Peyer's patch (tissue), 4 donors: ENCODE data around the gene KCNE3. TPM values are rescaled to one million over a fixed set of nuclear protein-coding genes. Genes with fewer than 3 reads are reported as not detected.

Source experiments
- DNase-seq, 3 donors: peaks; one replicate each; pipeline ENCODE4 v3.0.0-alpha.2; 2017 to 2019
- H3K27ac ChIP-seq, 4 donors: fragments of 200-600 bp; sonication (generic); one replicate each; pipeline ENCODE4 v1.5.1; 2016 to 2019
- H3K27me3 ChIP-seq, 2 donors: fragments of 200-600 bp; sonication (generic); one replicate each; pipeline ENCODE4 v1.5.1; 2019
- H3K36me3 ChIP-seq, 3 donors: fragments of 200-600 bp; sonication (generic); one replicate each; pipeline ENCODE4 v1.5.1; 2016 to 2019
- H3K4me1 ChIP-seq, 4 donors: fragments of 200-600 bp; sonication (generic); one replicate each; pipeline ENCODE4 v1.5.1; 2016 to 2019
- H3K4me3 ChIP-seq, 4 donors: fragments of 200-600 bp; sonication (generic); 1 replicate in 3 of 4; 2 replicates in 1 of 4; pipeline ENCODE4 v1.5.1; 2016 to 2019; ENCODE audit warnings: mild to moderate bottlenecking in 1 of 4
- H3K9me3 ChIP-seq, 4 donors: fragments of 200-600 bp; sonication (generic); one replicate each; pipeline ENCODE4 v1.5.1; 2016 to 2019; ENCODE audit warnings: mild to moderate bottlenecking in 1 of 4
- POLR2A ChIP-seq, 2 donors: fragments of 450-650 bp; IDR thresholded peaks; one replicate each; pipeline ENCODE4 v1.5.1; 2017; ENCODE audit warnings: antibody characterized with exemption in 2 of 2, mild to moderate bottlenecking in 2 of 2, moderate library complexity in 2 of 2
- total RNA-seq, 4 donors: library from RNA; depleted of rRNA; stranded (reverse); fragments of >200 nt; gene quantifications; one replicate each; pipeline ENCODE4 v1.1.0, GENCODE V29; 2016
- TF ChIP-seq, protein P1 (sequence below), 6 experiments: fragments of 450-650 bp in 4 of 6; fragments of 200-600 bp in 2 of 6; sonication (generic) in 1 of 6; IDR thresholded peaks; one replicate each; pipeline ENCODE4 v1.5.1; 2017 to 2019; ENCODE audit warnings: antibody characterized with exemption in 6 of 6, mild to moderate bottlenecking in 3 of 6, moderate library complexity in 1 of 6

The KCNE3 gene
- total RNA-seq, 4 donors from 2014 or later = 13.5 to 86.0 (median 55.0) TPM

DNA sequence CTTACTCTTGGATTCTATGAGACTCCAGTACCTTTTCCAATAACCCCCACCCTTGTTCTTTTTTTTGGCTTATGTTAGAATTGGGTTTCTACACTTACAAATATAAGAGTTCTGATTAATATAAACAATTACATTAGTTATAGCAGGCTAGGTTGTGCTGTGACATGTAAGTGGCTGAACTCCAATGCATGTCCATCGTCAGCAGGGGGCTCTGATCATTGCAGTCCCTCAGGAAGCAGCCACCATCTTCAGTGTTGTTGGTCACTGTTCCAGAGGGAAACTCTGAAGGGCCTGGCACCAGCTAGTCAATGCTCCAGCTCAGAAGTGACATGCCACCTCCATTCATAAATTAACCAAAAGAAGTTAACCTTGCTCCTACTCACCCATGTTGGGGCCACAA, 20.5 kb upstream of the KCNE3 start:
- no peaks in the 10 kb centered on the region for H3K9me3 ChIP-seq
- TF ChIP-seq, protein P1, sequence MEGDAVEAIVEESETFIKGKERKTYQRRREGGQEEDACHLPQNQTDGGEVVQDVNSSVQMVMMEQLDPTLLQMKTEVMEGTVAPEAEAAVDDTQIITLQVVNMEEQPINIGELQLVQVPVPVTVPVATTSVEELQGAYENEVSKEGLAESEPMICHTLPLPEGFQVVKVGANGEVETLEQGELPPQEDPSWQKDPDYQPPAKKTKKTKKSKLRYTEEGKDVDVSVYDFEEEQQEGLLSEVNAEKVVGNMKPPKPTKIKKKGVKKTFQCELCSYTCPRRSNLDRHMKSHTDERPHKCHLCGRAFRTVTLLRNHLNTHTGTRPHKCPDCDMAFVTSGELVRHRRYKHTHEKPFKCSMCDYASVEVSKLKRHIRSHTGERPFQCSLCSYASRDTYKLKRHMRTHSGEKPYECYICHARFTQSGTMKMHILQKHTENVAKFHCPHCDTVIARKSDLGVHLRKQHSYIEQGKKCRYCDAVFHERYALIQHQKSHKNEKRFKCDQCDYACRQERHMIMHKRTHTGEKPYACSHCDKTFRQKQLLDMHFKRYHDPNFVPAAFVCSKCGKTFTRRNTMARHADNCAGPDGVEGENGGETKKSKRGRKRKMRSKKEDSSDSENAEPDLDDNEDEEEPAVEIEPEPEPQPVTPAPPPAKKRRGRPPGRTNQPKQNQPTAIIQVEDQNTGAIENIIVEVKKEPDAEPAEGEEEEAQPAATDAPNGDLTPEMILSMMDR (IDR thresholded peaks at IDR 0.05) = peak in 3 of 6 experiments; percentile 22 to 35 (median 29)
- no peak for TF ChIP-seq POLR2A (IDR thresholded peaks at IDR 0.05)
- no peak overlapping the region for H3K27ac ChIP-seq
- H3K36me3 ChIP-seq = no peaks in the 10 kb centered on the region
- no peak overlapping the region for H3K4me3 ChIP-seq
- no peak for DNase-seq
- H3K4me1 ChIP-seq = peaks cover 0 to 8% (median 0%) of the 10 kb centered on the region in 4 donors
- no peaks in the 10 kb centered on the region for H3K27me3 ChIP-seq

DNA sequence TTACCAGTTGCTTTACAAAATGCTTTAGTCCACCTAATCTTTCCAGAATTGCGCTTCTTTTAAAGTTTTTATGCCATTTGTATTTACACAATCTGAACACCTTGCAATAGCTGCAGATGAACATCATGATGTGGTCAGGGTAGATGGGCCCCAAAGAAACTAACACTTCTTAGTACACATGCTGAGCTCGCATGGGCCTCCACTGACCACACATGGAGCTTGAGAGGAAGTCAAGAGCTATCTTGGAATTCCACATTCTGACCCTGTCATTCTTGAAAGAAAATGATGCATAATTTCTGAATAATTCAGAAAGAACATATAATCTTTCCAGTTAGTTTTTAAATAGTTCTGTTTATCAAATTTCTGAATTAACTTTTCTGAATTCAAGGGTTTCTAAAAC, 18.5 kb upstream of the KCNE3 start:
- no peaks in the 10 kb centered on the region for H3K9me3 ChIP-seq
- DNase-seq = no peak
- no peaks in the 10 kb centered on the region for H3K4me1 ChIP-seq
- no peaks in the 10 kb centered on the region for H3K36me3 ChIP-seq
- no peak overlapping the region for H3K27ac ChIP-seq
- TF ChIP-seq POLR2A (IDR thresholded peaks at IDR 0.05) = no peak
- TF ChIP-seq, protein P1 (IDR thresholded peaks at IDR 0.05) = no peak
- H3K4me3 ChIP-seq = no peak overlapping the region
- H3K27me3 ChIP-seq = no peaks in the 10 kb centered on the region

DNA sequence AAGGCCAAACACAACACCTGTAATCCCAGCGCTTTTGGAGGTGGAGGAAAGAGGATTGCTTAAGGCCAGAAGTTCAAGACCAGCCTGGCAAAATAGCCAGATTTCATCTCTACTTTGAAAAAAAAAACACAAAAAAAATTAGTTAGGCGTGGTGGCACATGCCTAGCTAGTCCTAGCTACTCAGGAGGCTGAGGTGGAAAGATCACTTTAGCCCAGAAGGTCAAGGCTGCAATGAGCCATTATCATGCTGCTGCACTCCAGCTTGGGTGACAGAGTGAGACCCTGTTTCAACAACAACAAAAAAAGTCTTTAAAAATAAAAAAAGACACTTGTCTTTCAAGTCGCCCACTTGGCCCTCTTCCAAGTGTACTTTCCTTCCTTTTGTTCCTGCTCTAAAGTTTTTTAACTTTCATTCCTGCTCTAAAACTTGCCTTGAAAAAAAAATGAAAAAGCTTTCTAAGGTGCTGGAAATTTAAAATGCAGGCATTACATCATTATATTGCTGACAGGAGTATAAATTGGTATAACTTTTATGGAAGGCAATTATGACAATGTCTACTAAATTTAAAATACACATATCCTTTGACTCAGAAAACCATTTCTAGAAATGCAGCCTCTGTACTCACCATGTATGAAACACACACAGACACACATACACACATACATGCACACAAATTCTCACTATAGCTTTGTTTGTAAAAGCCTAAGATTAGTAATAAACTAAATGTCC, 13.5 kb upstream of the KCNE3 start:
- no peaks in the 10 kb centered on the region for H3K36me3 ChIP-seq
- H3K27ac ChIP-seq = no peak overlapping the region
- no peaks in the 10 kb centered on the region for H3K4me1 ChIP-seq
- TF ChIP-seq, protein P1 (IDR thresholded peaks at IDR 0.05) = no peak
- no peak for TF ChIP-seq POLR2A (IDR thresholded peaks at IDR 0.05)
- H3K27me3 ChIP-seq = no peaks in the 10 kb centered on the region
- no peak overlapping the region for H3K4me3 ChIP-seq
- no peaks in the 10 kb centered on the region for H3K9me3 ChIP-seq
- DNase-seq = no peak

DNA sequence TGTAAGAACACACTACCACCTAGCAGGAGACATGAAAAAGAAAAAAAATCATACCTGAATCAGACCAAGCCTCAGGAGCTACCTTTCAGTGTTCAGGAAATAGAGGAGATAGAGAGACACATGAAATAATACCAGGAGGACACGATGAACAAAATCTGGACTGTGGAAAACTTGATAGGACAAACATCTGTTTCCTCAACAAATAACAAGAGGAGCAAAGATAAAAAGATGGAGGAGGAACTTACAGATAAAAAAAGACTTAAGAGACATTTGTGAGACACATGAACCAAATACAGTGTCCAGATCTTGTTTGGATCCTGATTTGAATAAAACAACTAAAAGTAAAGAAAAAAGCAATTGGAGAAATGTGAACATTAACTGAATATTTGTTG, 12.4 kb upstream of the KCNE3 start:
- Histone ChIP-seq H3K36me3 (no peaks in the 10 kb centered on the region), H3K27me3 (no peaks in the 10 kb centered on the region), H3K9me3 (no peaks in the 10 kb centered on the region), H3K4me3 (no peak overlapping the region), H3K4me1 (no peaks in the 10 kb centered on the region), H3K27ac (no peak overlapping the region)
- no peak for TF ChIP-seq POLR2A (IDR thresholded peaks at IDR 0.05)
- TF ChIP-seq, protein P1 (IDR thresholded peaks at IDR 0.05) = no peak
- no peak for DNase-seq

DNA sequence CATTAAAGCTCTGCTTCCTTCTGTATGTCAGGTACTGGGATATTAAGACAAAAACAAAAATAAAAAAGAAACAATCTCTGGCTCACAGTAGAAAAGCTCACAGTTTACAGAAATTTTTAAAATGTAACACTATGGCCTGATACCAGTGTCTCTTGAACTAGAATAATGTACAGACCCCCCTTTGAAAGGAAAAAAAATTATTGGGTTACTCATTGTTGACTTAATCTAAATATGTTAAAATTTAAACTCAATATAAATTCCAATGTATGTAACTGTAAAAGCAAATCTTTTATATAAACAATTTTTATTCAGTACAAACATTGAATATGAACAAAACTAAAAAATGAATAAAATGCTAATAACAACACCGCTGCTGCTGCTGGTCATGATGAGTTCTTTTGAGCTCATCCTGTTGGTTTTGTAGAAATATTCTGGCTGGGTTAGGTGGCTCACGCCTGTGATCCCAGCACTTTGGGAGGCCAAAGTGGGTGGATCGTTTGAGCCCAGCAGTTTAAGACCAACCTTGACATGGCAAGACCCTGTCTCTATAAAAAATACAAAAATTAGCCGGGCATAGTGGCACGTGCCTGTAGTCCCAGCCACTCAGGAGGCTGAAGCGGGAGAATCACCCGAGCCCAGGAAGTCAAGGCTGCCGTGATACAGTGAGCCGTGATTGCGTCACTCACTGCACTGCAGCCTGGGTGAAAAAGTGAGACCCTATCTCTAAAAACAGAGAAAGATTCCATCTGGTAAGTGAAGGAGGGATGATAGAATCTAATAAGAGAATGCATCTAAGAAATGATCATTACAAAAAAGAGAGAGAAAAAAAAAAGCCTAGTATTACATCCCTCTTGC, 11.8 kb upstream of the KCNE3 start:
- H3K4me3 ChIP-seq = no peak overlapping the region
- H3K4me1 ChIP-seq = no peaks in the 10 kb centered on the region
- H3K36me3 ChIP-seq = no peaks in the 10 kb centered on the region
- H3K27ac ChIP-seq = no peak overlapping the region
- no peak for DNase-seq
- TF ChIP-seq POLR2A (IDR thresholded peaks at IDR 0.05) = no peak
- TF ChIP-seq, protein P1 (IDR thresholded peaks at IDR 0.05) = no peak
- no peaks in the 10 kb centered on the region for H3K9me3 ChIP-seq
- H3K27me3 ChIP-seq = no peaks in the 10 kb centered on the region
